Endodermal cell (in vitro differentiated cells): Measurements from ENCODE around the gene RASGRF1. TPM values are rescaled to one million over a fixed set of nuclear protein-coding genes. Genes with fewer than 3 reads are reported as not detected.

ENCODE experiments used
- DNase-seq: peaks from one replicate; pipeline ENCODE4 v3.0.0-alpha.2; 2017
- H3K27ac ChIP-seq: 2 replicates; pipeline ENCODE4 v1.5.1; 2013; ENCODE audit warnings: mild to moderate bottlenecking, low read depth, low read length, moderate library complexity
- H3K27me3 ChIP-seq: 2 replicates; pipeline ENCODE4 v1.6.1; 2013; ENCODE audit warnings: mild to moderate bottlenecking, low read length, moderate library complexity; ENCODE audit not compliant: insufficient read depth, control insufficient read depth, poor library complexity, severe bottlenecking
- H3K36me3 ChIP-seq: 2 replicates; pipeline ENCODE4 v1.7.0; 2013; ENCODE audit warnings: mild to moderate bottlenecking, low read length, moderate library complexity; ENCODE audit not compliant: control insufficient read depth, insufficient read depth
- H3K4me1 ChIP-seq: one replicate; pipeline ENCODE4 v1.7.0; 2013; ENCODE audit warnings: low read length; ENCODE audit not compliant: control insufficient read depth, insufficient read depth
- H3K4me3 ChIP-seq: 2 replicates; pipeline ENCODE4 v1.5.1; 2013; ENCODE audit warnings: mild to moderate bottlenecking, low read length, moderate library complexity
- H3K9ac ChIP-seq: 2 replicates; pipeline ENCODE4 v1.6.1; 2013; ENCODE audit warnings: mild to moderate bottlenecking, low read length, moderate library complexity; ENCODE audit not compliant: poor library complexity, severe bottlenecking; ENCODE audit errors: extremely low read depth
- H3K9me3 ChIP-seq: 2 replicates; pipeline ENCODE4 v1.6.1; 2013; ENCODE audit warnings: mild to moderate bottlenecking, low read length, moderate library complexity; ENCODE audit not compliant: control insufficient read depth
- H3K27ac Mint-ChIP-seq: 2 replicates; pipeline ENCODE4 v1.8.0; 2020; ENCODE audit warnings: mixed read lengths
- H3K27me3 Mint-ChIP-seq: 2 replicates; pipeline ENCODE4 v1.8.0; 2021; ENCODE audit warnings: mild to moderate bottlenecking, mixed read lengths; ENCODE audit not compliant: insufficient read depth
- H3K36me3 Mint-ChIP-seq: 2 replicates; pipeline ENCODE4 v1.8.0; 2020; ENCODE audit warnings: low read depth, mixed read lengths
- H3K4me1 Mint-ChIP-seq: 2 replicates; pipeline ENCODE4 v1.8.0; 2020; ENCODE audit warnings: mixed read lengths
- H3K4me3 Mint-ChIP-seq: 2 replicates; pipeline ENCODE4 v1.8.0; 2020; ENCODE audit warnings: mild to moderate bottlenecking, moderate library complexity, mixed read lengths
- H3K9me3 Mint-ChIP-seq: 2 replicates; pipeline ENCODE4 v1.8.0; 2020; ENCODE audit warnings: mild to moderate bottlenecking, mixed read lengths
- CTCF ChIP-seq: fragments of 200-600 bp; sonication (generic); conservative IDR thresholded peaks from 2 replicates; pipeline ENCODE4 v1.5.0; 2021; ENCODE audit warnings: antibody characterized with exemption, mild to moderate bottlenecking
- WGBS, 2 experiments: methylation state at CpG; one replicate each; pipeline versions ENCODE4 v1.1.5 to v1.1.7; 2013; ENCODE audit warnings: missing lambda C conversion rate in 2 of 2, mixed read lengths in 1 of 2; ENCODE audit not compliant: insufficient coverage in 1 of 2, insufficient read length in 1 of 2; 5-methylcytosine and 5-hydroxymethylcytosine counted together
- total RNA-seq, 2 donors: library from RNA; stranded (reverse); fragmentation: NEBNext Ultra II Directional in 1 of 2; extraction: Animal tissue kit (Norgen Biotek cat#: 25700) in 1 of 2; gene quantifications; 2 replicates in 1 of 2; 3 replicates in 1 of 2; pipeline ENCODE4 v1.2.1, GENCODE V29; 2021

RASGRF1 gene
- total RNA-seq, 2 donors from 2014 or later = 0.20 TPM; not detected in 1

GRCh38 chr15:79037848-79038247, 52.7 kb downstream of the RASGRF1 start:
- Mint-ChIP-seq H3K27me3 (peaks cover 12% of the 10 kb centered on the region), H3K27ac (no peak overlapping the region), H3K36me3 (no peaks in the 10 kb centered on the region), H3K9me3 (peaks cover 14% of the 10 kb centered on the region), H3K4me1 (peaks cover 14% of the 10 kb centered on the region), H3K4me3 (no peak overlapping the region)
- H3K36me3 ChIP-seq = no peaks in the 10 kb centered on the region
- no peak overlapping the region for H3K4me3 ChIP-seq
- H3K9ac ChIP-seq = no peak overlapping the region
- peaks cover 16% of the 10 kb centered on the region for H3K9me3 ChIP-seq
- no peaks in the 10 kb centered on the region for H3K27me3 ChIP-seq
- WGBS, 2 experiments = 83 to 87% methylated on average over 1 of the region's 1 CpG
- no peak for DNase-seq
- no peak overlapping the region for H3K27ac ChIP-seq
- TF ChIP-seq CTCF = no peak
- no peaks in the 10 kb centered on the region for H3K4me1 ChIP-seq

GRCh38 chr15:79036323-79036722, 54.3 kb downstream of the RASGRF1 start:
- H3K9me3 Mint-ChIP-seq = peaks cover 7% of the 10 kb centered on the region
- peaks cover 7% of the 10 kb centered on the region for H3K27me3 Mint-ChIP-seq
- H3K4me3 Mint-ChIP-seq = no peak overlapping the region
- no peaks in the 10 kb centered on the region for H3K36me3 Mint-ChIP-seq
- Histone ChIP-seq H3K36me3 (no peaks in the 10 kb centered on the region), H3K27me3 (no peaks in the 10 kb centered on the region), H3K27ac (no peak overlapping the region), H3K9me3 (peaks cover 10% of the 10 kb centered on the region), H3K4me1 (no peaks in the 10 kb centered on the region), H3K9ac (no peak overlapping the region), H3K4me3 (no peak overlapping the region)
- WGBS, 2 experiments = 85 to 92% methylated on average over 2 to 4 of the region's 4 CpGs
- H3K27ac Mint-ChIP-seq = no peak overlapping the region
- peaks cover 14% of the 10 kb centered on the region for H3K4me1 Mint-ChIP-seq
- DNase-seq = no peak
- no peak for TF ChIP-seq CTCF

GRCh38 chr15:79035814-79036213, 54.8 kb downstream of the RASGRF1 start:
- no peaks in the 10 kb centered on the region for H3K36me3 ChIP-seq
- peaks cover 7% of the 10 kb centered on the region for H3K9me3 Mint-ChIP-seq
- TF ChIP-seq CTCF = no peak
- peaks cover 10% of the 10 kb centered on the region for H3K9me3 ChIP-seq
- peaks cover 7% of the 10 kb centered on the region for H3K27me3 Mint-ChIP-seq
- WGBS, 2 experiments = 82 to 83% methylated on average over 8 to 18 of the region's 18 CpGs
- peak; percentile 52 for DNase-seq
- no peak overlapping the region for H3K27ac ChIP-seq
- no peaks in the 10 kb centered on the region for H3K4me1 ChIP-seq
- no peak overlapping the region for H3K4me3 Mint-ChIP-seq
- H3K9ac ChIP-seq = no peak overlapping the region
- no peaks in the 10 kb centered on the region for H3K36me3 Mint-ChIP-seq
- no peaks in the 10 kb centered on the region for H3K27me3 ChIP-seq
- H3K4me3 ChIP-seq = no peak overlapping the region
- H3K4me1 Mint-ChIP-seq = peaks cover 14% of the 10 kb centered on the region
- peak overlapping the region; percentile 44 for H3K27ac Mint-ChIP-seq
